ENCODE measurements around the gene MAPKAP1.

DNA sequence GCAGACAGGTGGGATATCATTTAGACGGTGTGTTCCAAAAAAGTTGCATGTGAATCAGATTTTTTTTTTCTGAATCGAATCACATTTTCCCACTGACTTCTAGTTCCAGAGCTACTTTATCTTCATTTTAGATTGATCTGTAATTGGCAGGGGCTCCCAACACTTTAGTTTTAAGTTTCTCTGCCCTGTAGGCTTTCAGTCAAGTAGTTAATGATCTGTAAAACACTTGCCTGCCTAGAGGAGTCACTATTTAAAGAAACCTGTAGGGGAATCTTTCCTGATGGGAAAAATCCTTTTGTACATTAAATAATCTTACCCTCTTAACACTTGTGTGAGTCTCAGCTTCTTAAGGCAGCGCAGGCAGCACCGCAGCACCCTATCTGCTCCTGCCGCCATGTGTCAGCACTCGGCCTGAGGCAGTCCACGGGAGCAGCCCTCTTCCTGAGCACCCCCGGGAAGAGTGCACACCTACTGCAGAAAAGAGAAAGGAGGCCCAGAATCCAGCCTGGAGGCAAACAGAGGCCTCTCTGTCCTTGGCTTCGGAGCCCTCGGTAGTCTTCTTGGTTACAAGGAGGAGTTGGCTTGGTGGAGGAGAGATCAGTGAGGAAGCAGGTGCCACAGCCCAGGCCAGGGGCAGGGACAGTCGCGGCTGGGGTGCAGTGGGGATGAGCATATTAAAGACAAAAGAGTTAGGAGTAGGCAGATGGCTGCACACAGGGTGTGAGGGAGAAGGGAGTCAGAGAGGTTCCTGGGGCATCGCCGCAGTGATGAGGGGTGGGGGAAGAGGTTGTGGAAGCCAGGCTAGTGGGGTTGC is 236.0 kb downstream of the MAPKAP1 start:
- TF ChIP-seq, protein P1, sequence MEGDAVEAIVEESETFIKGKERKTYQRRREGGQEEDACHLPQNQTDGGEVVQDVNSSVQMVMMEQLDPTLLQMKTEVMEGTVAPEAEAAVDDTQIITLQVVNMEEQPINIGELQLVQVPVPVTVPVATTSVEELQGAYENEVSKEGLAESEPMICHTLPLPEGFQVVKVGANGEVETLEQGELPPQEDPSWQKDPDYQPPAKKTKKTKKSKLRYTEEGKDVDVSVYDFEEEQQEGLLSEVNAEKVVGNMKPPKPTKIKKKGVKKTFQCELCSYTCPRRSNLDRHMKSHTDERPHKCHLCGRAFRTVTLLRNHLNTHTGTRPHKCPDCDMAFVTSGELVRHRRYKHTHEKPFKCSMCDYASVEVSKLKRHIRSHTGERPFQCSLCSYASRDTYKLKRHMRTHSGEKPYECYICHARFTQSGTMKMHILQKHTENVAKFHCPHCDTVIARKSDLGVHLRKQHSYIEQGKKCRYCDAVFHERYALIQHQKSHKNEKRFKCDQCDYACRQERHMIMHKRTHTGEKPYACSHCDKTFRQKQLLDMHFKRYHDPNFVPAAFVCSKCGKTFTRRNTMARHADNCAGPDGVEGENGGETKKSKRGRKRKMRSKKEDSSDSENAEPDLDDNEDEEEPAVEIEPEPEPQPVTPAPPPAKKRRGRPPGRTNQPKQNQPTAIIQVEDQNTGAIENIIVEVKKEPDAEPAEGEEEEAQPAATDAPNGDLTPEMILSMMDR (IDR thresholded peaks at IDR 0.05) = no peak
- TF ChIP-seq EZH2 (IDR thresholded peaks at IDR 0.05) = no peak
